IPS-18a (cell line): ENCODE data around the gene CUEDC1.

Experiments used
- H3K27ac ChIP-seq: one replicate; pipeline ENCODE4 v1.5.1; 2013; ENCODE audit warnings: low read length
- H3K27me3 ChIP-seq: one replicate; pipeline ENCODE4 v1.6.1; 2013; ENCODE audit warnings: mild to moderate bottlenecking, low read length; ENCODE audit not compliant: control insufficient read depth, insufficient read depth
- H3K36me3 ChIP-seq: one replicate; pipeline ENCODE4 v1.6.1; 2013; ENCODE audit warnings: low read depth, low read length; ENCODE audit not compliant: control insufficient read depth
- H3K4me1 ChIP-seq: one replicate; pipeline ENCODE4 v1.6.1; 2013; ENCODE audit warnings: low read depth, low read length; ENCODE audit not compliant: control insufficient read depth
- H3K4me3 ChIP-seq: one replicate; pipeline ENCODE4 v1.5.1; 2013; ENCODE audit warnings: low read length
- H3K9ac ChIP-seq: one replicate; pipeline ENCODE4 v1.6.1; 2013; ENCODE audit warnings: mild to moderate bottlenecking, low read length, moderate library complexity
- H3K9me3 ChIP-seq: one replicate; pipeline ENCODE4 v1.6.1; 2013; ENCODE audit warnings: low read depth, low read length; ENCODE audit not compliant: control insufficient read depth

The CUEDC1 gene

DNA sequence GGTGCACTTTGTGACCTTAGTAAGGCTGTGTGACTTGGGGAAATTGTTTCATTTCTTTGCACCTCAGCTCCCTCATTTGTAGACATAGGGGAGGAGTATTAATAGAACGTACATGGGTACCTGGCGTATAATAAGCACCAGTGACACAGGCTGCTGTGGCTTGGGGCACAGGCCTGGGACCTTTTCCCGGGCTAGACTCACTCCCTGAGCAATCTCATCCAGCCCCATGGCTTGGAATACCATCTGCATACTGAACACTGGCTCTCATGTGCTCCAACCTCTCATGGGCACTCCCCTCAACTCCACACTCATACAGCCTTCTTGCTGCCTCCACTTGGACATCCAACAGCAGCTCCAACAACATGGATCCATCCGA, 64.4 kb downstream of the CUEDC1 start:
- no peak overlapping the region for H3K27ac ChIP-seq
- H3K4me3 ChIP-seq, result no peak overlapping the region
- H3K4me1 ChIP-seq, result peaks cover 11% of the 10 kb centered on the region
- no peaks in the 10 kb centered on the region for H3K36me3 ChIP-seq
- H3K9ac ChIP-seq, result no peak overlapping the region
- H3K9me3 ChIP-seq, result no peaks in the 10 kb centered on the region
- no peaks in the 10 kb centered on the region for H3K27me3 ChIP-seq

DNA sequence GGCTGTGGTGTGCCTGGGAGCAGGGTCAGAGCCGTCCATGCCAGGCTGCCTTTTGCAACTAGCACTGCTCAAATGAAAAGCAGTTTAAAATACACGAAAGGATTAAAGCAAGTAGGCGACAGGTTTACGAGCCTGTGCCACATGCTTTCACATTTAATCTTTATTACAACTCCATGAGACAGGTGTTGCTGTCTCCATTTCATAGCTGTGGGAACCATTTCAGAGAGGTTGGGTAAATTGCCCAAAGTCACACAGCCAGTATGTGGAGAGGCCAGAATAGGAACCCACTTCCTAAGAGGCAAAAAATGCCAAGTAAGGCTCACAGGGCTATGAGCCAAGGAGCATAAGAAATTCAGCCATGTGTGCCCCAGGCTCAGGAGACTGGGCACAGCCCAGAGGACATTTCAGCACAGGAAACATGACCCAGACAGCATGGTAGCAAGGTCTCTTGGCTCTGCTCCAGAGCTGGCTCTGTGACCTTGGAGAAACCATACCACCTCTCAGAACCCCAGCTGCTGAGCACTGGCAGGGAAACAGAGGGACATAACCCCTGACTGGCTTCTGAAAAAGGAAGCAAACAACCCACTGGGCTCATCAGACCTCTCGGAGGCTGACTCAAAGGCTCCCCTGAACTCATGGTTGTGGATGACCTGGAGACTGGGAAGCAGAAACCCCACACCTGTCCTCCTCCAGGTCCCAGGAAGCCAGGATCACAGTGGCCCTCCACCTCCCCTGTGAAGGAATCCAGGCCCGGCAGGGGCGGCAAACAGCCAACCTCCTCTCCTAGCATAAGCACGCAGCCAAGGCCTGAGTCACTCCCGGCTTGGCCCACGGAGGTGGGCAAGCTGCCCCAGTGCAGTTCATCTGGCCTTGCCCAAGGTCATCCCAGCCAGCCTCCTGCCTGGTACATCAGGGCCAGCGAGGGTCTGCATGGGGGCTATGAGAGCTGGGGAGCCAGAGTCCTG, 65.0 kb downstream of the CUEDC1 start:
- Histone ChIP-seq H3K27ac (no peak overlapping the region), H3K9ac (no peak overlapping the region), H3K27me3 (no peaks in the 10 kb centered on the region), H3K9me3 (no peaks in the 10 kb centered on the region), H3K4me3 (no peak overlapping the region), H3K4me1 (peaks cover 11% of the 10 kb centered on the region), H3K36me3 (no peaks in the 10 kb centered on the region)

DNA sequence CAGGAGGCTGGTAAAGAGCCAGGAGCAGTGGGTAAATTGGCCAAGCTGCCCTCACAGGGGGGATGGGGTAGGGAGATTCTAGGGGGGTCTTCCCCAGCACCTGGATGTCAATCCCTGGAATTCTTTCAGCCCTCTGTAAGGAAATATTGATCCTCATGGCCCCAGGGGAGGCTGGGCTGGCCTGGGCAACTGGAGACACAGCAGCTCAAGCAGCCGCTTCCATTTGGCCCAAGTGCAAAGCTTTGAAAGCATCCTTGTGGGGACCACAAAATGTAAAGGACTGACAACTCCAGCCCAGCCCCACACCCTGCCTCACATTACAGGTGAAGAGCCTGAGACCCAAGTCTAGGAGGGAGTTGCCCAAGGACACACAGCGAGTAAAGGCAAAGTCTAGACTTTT, 66.0 kb downstream of the CUEDC1 start:
- Histone ChIP-seq H3K4me3 (no peak overlapping the region), H3K9ac (no peak overlapping the region), H3K27ac (no peak overlapping the region), H3K36me3 (no peaks in the 10 kb centered on the region), H3K4me1 (peaks cover 11% of the 10 kb centered on the region), H3K9me3 (no peaks in the 10 kb centered on the region), H3K27me3 (no peaks in the 10 kb centered on the region)

DNA sequence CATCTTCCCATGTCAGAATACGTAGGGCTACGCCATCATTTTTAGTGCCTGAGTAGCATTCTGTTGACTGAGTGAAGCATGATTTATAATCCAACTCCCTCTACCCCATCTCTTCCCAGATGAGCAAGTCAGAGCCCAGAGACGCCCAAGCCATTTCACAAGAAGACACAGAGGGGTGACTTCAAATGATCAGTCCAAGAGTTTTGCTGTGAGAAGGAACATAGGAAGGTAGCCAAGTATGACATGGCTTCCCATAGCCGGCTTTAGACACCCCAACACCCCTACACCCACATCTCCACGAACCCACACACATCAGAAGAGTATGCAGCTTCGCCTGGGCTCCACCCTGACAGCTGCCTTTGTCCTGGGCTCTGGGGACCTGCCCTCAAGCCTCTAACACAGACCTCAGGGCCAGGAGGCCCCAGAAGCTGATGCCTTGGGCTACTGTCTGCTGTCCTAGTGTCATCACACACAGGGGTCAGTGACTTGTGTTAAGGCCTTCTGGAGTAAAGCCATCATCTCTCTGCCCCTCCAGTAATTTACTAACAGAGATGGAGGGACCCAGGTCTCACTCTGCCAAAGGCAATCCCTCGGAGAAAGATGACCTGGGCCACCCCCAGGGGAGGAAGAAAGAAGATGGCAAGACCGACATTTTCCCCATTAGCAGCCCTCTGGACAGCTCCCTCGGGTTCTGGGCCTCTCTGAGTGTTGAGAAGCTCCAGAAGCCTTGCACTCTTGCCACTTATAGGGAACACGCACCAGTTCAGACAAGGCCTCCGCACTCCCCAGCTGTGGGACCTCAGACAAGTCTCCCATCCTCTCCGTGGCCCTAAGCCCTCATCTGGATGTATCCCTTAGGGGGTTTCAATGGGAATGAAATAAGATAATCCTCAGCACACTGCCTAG, 66.6 kb downstream of the CUEDC1 start:
- Histone ChIP-seq H3K4me1 (peaks cover 10% of the 10 kb centered on the region), H3K36me3 (no peaks in the 10 kb centered on the region), H3K27ac (no peak overlapping the region), H3K4me3 (no peak overlapping the region), H3K27me3 (no peaks in the 10 kb centered on the region), H3K9ac (no peak overlapping the region), H3K9me3 (no peaks in the 10 kb centered on the region)

DNA sequence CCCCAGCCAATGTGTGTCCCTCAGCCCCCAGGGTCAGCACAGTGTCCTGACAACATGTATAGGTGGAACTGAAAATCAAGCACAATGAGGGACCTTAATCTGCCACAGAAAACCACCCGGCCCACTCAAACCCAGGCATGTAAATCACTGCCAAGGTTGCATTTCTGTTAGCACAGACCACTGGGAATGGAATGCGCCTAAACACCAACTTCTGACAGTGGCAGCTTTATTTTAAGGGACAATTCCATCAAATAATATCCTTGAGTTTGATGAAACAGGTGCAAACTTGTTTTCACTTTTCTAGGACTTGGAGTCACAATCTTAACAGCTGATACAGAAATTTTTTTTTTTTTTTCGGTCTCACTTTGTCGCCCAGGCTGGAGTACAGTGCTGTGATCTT, 68.1 kb downstream of the CUEDC1 start:
- Histone ChIP-seq H3K27ac (no peak overlapping the region), H3K9ac (no peak overlapping the region), H3K4me3 (no peak overlapping the region), H3K36me3 (no peaks in the 10 kb centered on the region), H3K4me1 (no peaks in the 10 kb centered on the region), H3K27me3 (no peaks in the 10 kb centered on the region), H3K9me3 (no peaks in the 10 kb centered on the region)

DNA sequence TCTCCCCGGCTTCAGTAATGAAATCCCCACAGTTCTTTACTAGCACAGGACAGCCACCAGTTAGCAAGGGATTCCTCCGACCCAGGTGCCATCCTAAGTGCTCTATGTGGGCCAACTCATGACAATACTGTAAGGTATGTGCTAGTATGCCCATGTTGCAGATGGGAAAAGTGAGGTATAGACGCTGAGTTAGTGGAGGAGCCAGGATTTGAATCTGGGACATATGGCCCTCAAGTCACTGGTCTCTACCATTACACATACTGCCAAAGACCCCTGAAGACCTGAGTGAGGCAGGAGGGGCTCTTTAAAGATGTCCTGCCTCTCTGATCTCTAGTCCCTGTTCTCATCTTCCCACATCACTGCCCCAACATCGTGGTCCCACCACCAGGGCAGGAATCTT, 69.2 kb downstream of the CUEDC1 start:
- Histone ChIP-seq H3K36me3 (no peaks in the 10 kb centered on the region), H3K9me3 (no peaks in the 10 kb centered on the region), H3K9ac (no peak overlapping the region), H3K27me3 (no peaks in the 10 kb centered on the region), H3K4me1 (peaks cover 10% of the 10 kb centered on the region), H3K27ac (no peak overlapping the region), H3K4me3 (no peak overlapping the region)

DNA sequence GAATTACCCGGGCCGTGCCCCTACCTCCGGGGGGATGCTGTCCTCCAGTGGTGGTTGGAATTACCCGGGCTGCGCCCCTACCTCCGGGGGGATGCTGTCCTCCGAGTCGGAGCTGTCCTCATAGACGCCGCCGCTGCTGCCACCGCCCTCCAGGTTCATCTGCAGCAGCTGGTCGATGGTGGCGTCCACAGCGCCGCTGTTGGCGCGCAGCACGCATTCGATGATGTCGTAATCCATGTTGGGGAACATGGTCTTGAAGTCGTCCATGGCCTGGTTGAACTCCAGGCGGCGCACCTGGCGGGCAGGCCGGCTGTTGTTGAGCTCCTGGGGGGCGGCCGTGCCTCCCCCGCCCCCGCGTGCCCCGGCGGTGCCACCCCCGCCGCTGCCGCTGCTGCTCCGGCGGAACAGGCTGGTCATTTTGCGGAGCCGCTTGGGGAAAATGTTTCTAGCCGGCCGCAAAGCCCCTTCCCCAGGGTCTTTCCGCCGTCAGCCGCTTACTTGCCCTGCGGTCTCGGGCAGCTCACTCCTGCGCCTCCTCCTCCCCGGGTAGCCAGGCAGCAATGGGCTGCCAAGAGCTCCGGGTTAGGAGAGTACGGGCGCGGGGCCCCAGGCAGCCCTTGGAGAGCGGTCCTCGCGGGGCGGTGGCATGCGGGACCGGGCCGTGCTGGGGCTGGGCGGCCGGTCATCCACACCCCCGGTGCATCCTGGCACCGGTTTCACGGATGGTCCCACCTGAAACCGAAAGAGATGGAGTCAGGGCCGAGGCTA, 69.9 kb downstream of the CUEDC1 start:
- H3K4me1 ChIP-seq, result peaks cover 14% of the 10 kb centered on the region
- no peak overlapping the region for H3K4me3 ChIP-seq
- no peaks in the 10 kb centered on the region for H3K36me3 ChIP-seq
- H3K9ac ChIP-seq, result no peak overlapping the region
- H3K27ac ChIP-seq, result no peak overlapping the region
- no peaks in the 10 kb centered on the region for H3K9me3 ChIP-seq
- H3K27me3 ChIP-seq, result no peaks in the 10 kb centered on the region

DNA sequence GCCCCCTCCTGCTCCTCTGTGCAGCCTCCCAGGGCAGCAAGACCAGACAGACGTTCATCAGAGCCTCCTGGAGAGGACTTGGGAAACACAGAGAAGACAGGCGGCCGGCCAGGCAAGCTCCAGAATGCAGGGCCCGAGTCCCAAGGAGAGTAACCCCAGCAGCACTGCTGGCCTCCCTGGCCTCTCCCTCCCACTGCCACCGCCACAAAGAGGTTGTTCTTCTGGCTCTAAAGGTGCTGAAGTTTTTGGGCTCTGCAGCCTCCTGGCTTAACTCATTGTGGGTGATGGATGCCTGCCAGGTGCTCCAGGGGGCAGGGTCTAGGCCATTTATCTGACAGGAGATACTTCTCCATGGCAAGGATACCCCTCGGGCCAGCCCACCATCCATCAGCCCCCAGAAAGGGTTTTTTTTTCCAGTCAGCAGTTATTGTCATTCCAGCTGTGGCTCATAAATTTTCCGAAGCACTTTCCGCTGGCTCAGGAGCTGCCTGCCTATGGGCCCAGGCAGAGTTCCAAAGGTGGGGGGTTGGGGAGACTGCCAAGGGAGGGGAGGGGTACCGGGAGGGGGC, 73.3 kb downstream of the CUEDC1 start:
- H3K27ac ChIP-seq, result no peak overlapping the region

DNA sequence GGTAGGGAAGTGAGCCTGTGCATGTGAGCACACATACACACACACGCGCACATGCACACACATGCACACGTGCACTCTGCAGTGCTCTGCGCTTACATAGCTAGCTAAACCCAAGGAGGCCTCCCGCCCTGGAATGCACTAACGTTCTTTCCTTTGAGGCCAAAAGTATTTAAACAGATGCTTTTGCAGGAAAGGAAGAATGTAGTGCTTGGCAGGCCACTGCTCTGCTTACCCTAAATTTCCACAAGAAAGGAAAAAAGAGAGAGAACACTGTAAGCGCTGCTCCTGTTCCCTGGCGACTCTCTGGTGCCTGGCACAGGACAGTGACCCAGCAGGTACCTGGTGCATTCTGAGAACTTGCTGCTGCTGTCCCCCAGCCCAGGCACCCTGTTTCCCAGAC, 74.1 kb downstream of the CUEDC1 start:
- Histone ChIP-seq H3K9ac (no peak overlapping the region), H3K27ac (no peak overlapping the region), H3K36me3 (no peaks in the 10 kb centered on the region), H3K4me1 (peaks cover 33% of the 10 kb centered on the region), H3K4me3 (no peak overlapping the region), H3K27me3 (peaks cover 8% of the 10 kb centered on the region), H3K9me3 (no peaks in the 10 kb centered on the region)

More for the DNA sequence above, 73.3 kb downstream of the CUEDC1 start:
- no peak overlapping the region for H3K4me3 ChIP-seq
- peaks cover 4% of the 10 kb centered on the region for H3K27me3 ChIP-seq
- no peaks in the 10 kb centered on the region for H3K36me3 ChIP-seq
- H3K9me3 ChIP-seq, result no peaks in the 10 kb centered on the region
- H3K4me1 ChIP-seq, result peaks cover 26% of the 10 kb centered on the region
- no peak overlapping the region for H3K9ac ChIP-seq

DNA sequence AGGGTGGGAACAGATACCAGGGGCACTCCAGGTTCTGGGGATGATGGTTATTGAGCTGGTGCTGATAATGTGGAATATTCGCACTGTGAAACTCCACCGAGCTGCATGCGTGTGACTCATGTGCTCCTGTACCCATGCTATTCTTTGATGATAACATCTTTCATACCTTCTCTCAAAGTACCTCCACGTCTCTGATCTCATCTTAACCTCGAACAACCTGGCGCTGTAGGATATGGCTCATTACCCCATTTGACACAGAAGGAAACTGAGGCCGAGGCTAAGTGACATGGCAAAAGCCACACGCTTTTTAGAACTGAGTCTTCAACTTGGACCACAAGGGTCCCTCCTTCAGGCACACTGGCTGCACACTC, 75.1 kb downstream of the CUEDC1 start:
- H3K36me3 ChIP-seq, result no peaks in the 10 kb centered on the region
- H3K4me1 ChIP-seq, result peaks cover 43% of the 10 kb centered on the region
- no peak overlapping the region for H3K27ac ChIP-seq
- H3K9me3 ChIP-seq, result no peaks in the 10 kb centered on the region
- no peak overlapping the region for H3K9ac ChIP-seq
- H3K27me3 ChIP-seq, result peaks cover 8% of the 10 kb centered on the region
- H3K4me3 ChIP-seq, result no peak overlapping the region
